ENCODE data around the gene CHIC2. TPM values are rescaled to one million over a fixed set of nuclear protein-coding genes. Genes with fewer than 3 reads are reported as not detected.
"Not testable (repeated sequence)": the region's sequence is repeated elsewhere in the genome, so short reads cannot be mapped to it uniquely, and the experiment has no call there.

Gene CHIC2
- polyA plus RNA-seq (2013, experiment 1 of 2): 8.4 TPM
- polyA plus RNA-seq (2013, experiment 2 of 2): 8.9 TPM

- H3K9me3 ChIP-seq (replicated peaks in 1 of 2; ENCODE audit: control insufficient read depth in 2 of 2, insufficient read depth in 1 of 2, low read depth in 1 of 2, low read length in 2 of 2): no peaks in the 10 kb centered on the region
- peak within 1 kb of the TSS; percentile 99 for H3K23ac ChIP-seq (ENCODE audit: low read depth, low read length, poor library complexity)
- WGBS, 2 donors (ENCODE audit: extremely low coverage in 2 of 2, insufficient read length in 2 of 2, insufficient replicate concordance in 1 of 2): no CpG with 5 or more reads among the region's 87 CpGs
- peaks cover 3% of the 10 kb centered on the region for H3K79me1 ChIP-seq (ENCODE audit: low read depth, low read length)
- H2AK5ac ChIP-seq (ENCODE audit: low read depth, low read length): peak within 1 kb of the TSS; percentile 30
- peaks cover 0 to 4% of the 10 kb centered on the region in 2 donors for H3K4me1 ChIP-seq (ENCODE audit: control insufficient read depth in 2 of 2, insufficient read depth in 1 of 2, low read depth in 1 of 2, low read length in 2 of 2)
- peak; percentile 91 for DNase-seq (ENCODE audit: low spot score)
- peak within 1 kb of the TSS; percentile 90 for H3K4me2 ChIP-seq (ENCODE audit: insufficient read depth, low read length, poor library complexity, severe bottlenecking)
- H2BK5ac ChIP-seq (ENCODE audit: low read length): no peak within 1 kb of the TSS
- no peak within 1 kb of the TSS for H4K91ac ChIP-seq (ENCODE audit: low read depth, low read length, poor library complexity)
- no peak within 1 kb of the TSS for H2BK120ac ChIP-seq (ENCODE audit: low read depth, low read length)
- H3K27me3 ChIP-seq (ENCODE audit: control insufficient read depth in 3 of 3, insufficient read depth in 3 of 3, low read depth in 1 of 3, low read length in 3 of 3): peaks cover 0 to 31% (median 0%) of the 10 kb centered on the region in 3 experiments
- H2BK15ac ChIP-seq (ENCODE audit: low read length): no peak within 1 kb of the TSS
- peak within 1 kb of the TSS; percentile 96 for H2AFZ ChIP-seq (ENCODE audit: low read length)
- no peak within 1 kb of the TSS for H3K4ac ChIP-seq (ENCODE audit: low read length)
- H3K18ac ChIP-seq (ENCODE audit: low read length): peak within 1 kb of the TSS; percentile 88
- H3K14ac ChIP-seq (ENCODE audit: low read length): no peak within 1 kb of the TSS
- peak within 1 kb of the TSS; percentile 94 to 98 for H3K4me3 ChIP-seq (ENCODE audit: low read length in 2 of 2)
- H2BK12ac ChIP-seq (ENCODE audit: low read length): no peak within 1 kb of the TSS
- peak within 1 kb of the TSS; percentile 95 for H3K9ac ChIP-seq (ENCODE audit: low read depth, low read length, poor library complexity)
- no peak within 1 kb of the TSS for H3K27ac ChIP-seq (replicated peaks; ENCODE audit: low read length)
- H3K36me3 ChIP-seq (replicated peaks in 1 of 2; ENCODE audit: control insufficient read depth in 2 of 2, insufficient read depth in 2 of 2, low read length in 2 of 2): no peaks in the 10 kb centered on the region
- H4K8ac ChIP-seq (ENCODE audit: low read depth, low read length): no peak within 1 kb of the TSS
These were observed at the start of gene CHIC2 for GRCh38 chr4:54064317-54065111. TSS of gene CHIC2 (minus strand) at chr4:54064605. CDS start at chr4:54064300, 305 bp downstream.

DNA sequence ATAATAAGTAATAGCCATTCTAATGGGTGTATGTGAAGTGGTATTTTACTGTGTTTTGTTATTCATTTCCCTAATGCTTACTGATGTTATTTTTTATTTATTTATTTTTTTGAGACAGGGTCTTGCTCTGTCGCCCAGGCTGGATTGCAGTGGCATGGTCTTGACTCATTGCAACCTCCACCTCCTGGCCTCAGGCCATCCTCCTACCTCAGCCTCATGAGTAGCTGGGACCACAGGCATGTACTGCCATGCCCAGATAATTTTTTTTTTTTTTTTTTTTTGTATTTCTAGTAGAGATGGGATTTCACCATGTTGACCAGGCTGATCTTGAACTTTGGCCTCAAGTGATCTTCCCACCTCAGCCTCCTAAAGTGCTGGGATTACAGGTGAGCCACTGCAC, 48.8 kb upstream of the CHIC2 start:
- peaks cover 0 to 50% (median 19%) of the 10 kb centered on the region in 3 experiments for H3K27me3 ChIP-seq (ENCODE audit: control insufficient read depth in 3 of 3, insufficient read depth in 3 of 3, low read depth in 1 of 3, low read length in 3 of 3)
- H3K9ac ChIP-seq (ENCODE audit: low read depth, low read length, poor library complexity); H3K27ac ChIP-seq (replicated peaks; ENCODE audit: low read length); H3K23ac ChIP-seq (ENCODE audit: low read depth, low read length, poor library complexity); H4K91ac ChIP-seq (ENCODE audit: low read depth, low read length, poor library complexity); H3K4ac ChIP-seq (ENCODE audit: low read length); H3K4me3 ChIP-seq (ENCODE audit: low read length in 2 of 2); H3K36me3 ChIP-seq (replicated peaks in 1 of 2; ENCODE audit: control insufficient read depth in 2 of 2, insufficient read depth in 2 of 2, low read length in 2 of 2); H2BK5ac ChIP-seq (ENCODE audit: low read length); H2BK12ac ChIP-seq (ENCODE audit: low read length); H3K4me2 ChIP-seq (ENCODE audit: insufficient read depth, low read length, poor library complexity, severe bottlenecking); H2AFZ ChIP-seq (ENCODE audit: low read length); H2AK5ac ChIP-seq (ENCODE audit: low read depth, low read length); H2BK120ac ChIP-seq (ENCODE audit: low read depth, low read length); H3K18ac ChIP-seq (ENCODE audit: low read length); H2BK15ac ChIP-seq (ENCODE audit: low read length); H3K9me3 ChIP-seq (replicated peaks in 1 of 2; ENCODE audit: control insufficient read depth in 2 of 2, insufficient read depth in 1 of 2, low read depth in 1 of 2, low read length in 2 of 2); H4K8ac ChIP-seq (ENCODE audit: low read depth, low read length); H3K14ac ChIP-seq (ENCODE audit: low read length); H3K79me1 ChIP-seq (ENCODE audit: low read depth, low read length); DNase-seq (ENCODE audit: low spot score): not testable (repeated sequence)
- H3K4me1 ChIP-seq (ENCODE audit: control insufficient read depth in 2 of 2, insufficient read depth in 1 of 2, low read depth in 1 of 2, low read length in 2 of 2): peaks cover 4 to 12% of the 10 kb centered on the region in 2 donors
- WGBS, 2 donors (ENCODE audit: extremely low coverage in 2 of 2, insufficient read length in 2 of 2, insufficient replicate concordance in 1 of 2): no CpG with 5 or more reads among the region's 1 CpG

- H3K36me3 ChIP-seq (replicated peaks in 1 of 2; ENCODE audit: control insufficient read depth in 2 of 2, insufficient read depth in 2 of 2, low read length in 2 of 2): no peaks in the 10 kb centered on the region
- peak overlapping the region in 1 of 2 donors; percentile 74 for H3K4me3 ChIP-seq (ENCODE audit: low read length in 2 of 2)
- H3K18ac ChIP-seq (ENCODE audit: low read length): peak overlapping the region; percentile 89
- H3K9ac ChIP-seq (ENCODE audit: low read depth, low read length, poor library complexity): no peak overlapping the region
- no peak overlapping the region for H3K23ac ChIP-seq (ENCODE audit: low read depth, low read length, poor library complexity)
- peak overlapping the region; percentile 72 for H3K4me2 ChIP-seq (ENCODE audit: insufficient read depth, low read length, poor library complexity, severe bottlenecking)
- no peaks in the 10 kb centered on the region for H3K9me3 ChIP-seq (replicated peaks in 1 of 2; ENCODE audit: control insufficient read depth in 2 of 2, insufficient read depth in 1 of 2, low read depth in 1 of 2, low read length in 2 of 2)
- H4K8ac ChIP-seq (ENCODE audit: low read depth, low read length): no peak overlapping the region
- H3K27ac ChIP-seq (replicated peaks; ENCODE audit: low read length): no peak overlapping the region
- H3K4me1 ChIP-seq (ENCODE audit: control insufficient read depth in 2 of 2, insufficient read depth in 1 of 2, low read depth in 1 of 2, low read length in 2 of 2): peaks cover 4 to 19% of the 10 kb centered on the region in 2 donors
- no peak overlapping the region for H2BK120ac ChIP-seq (ENCODE audit: low read depth, low read length)
- H2BK12ac ChIP-seq (ENCODE audit: low read length): no peak overlapping the region
- peaks cover 0 to 79% (median 45%) of the 10 kb centered on the region in 3 experiments for H3K27me3 ChIP-seq (ENCODE audit: control insufficient read depth in 3 of 3, insufficient read depth in 3 of 3, low read depth in 1 of 3, low read length in 3 of 3)
- no peak overlapping the region for H4K91ac ChIP-seq (ENCODE audit: low read depth, low read length, poor library complexity)
- DNase-seq (ENCODE audit: low spot score): no peak
- no peak overlapping the region for H2BK5ac ChIP-seq (ENCODE audit: low read length)
- WGBS, 2 donors (ENCODE audit: extremely low coverage in 2 of 2, insufficient read length in 2 of 2, insufficient replicate concordance in 1 of 2): no CpG with 5 or more reads among the region's 10 CpGs
- H2BK15ac ChIP-seq (ENCODE audit: low read length): peak overlapping the region; percentile 84
- H2AK5ac ChIP-seq (ENCODE audit: low read depth, low read length): no peak overlapping the region
- no peak overlapping the region for H3K4ac ChIP-seq (ENCODE audit: low read length)
- no peaks in the 10 kb centered on the region for H3K79me1 ChIP-seq (ENCODE audit: low read depth, low read length)
- H3K14ac ChIP-seq (ENCODE audit: low read length): no peak overlapping the region
- peak overlapping the region; percentile 60 for H2AFZ ChIP-seq (ENCODE audit: low read length)
These were observed 45.6 kb upstream of the CHIC2 start for GRCh38 chr4:54110019-54110416.

DNA sequence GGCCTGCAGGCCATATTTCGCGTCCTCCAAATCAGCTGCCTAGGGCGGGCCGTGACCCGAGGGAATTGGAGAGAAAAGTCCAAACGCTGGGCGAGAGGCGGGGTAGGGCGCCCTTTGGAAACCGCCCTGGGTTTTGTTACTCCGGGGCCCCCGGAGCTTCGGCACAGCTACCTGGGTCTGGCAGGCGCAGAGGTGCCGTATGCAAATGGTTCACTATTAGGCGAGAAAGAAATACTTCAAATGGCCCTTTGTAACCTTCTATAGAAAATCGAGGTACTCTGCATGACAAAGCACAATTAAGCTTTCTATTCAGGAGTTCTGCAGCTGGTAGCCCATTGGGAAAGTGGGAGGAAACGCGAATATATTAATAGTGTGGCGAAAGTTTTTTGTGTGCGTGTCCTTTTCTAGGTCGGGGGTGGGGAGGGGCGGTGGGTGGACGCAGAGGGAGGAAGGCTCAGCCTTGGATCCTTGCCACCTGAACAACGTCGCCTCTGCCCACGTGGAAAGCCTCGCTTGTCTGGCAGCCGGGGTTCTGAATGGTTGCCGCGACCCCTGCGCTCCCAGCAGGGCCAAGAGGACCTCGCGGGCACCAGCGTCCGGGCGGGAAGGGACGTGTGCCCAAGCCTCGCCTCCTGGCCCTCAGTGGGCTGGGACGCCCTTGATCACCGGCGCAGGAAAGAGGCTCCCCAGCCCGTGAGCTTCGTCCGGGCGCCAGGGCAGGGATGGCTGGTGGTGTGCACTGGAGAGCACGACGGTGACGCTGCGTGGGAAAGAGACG, 45.0 kb upstream of the CHIC2 start:
- no peak overlapping the region for H4K8ac ChIP-seq (ENCODE audit: low read depth, low read length)
- H3K18ac ChIP-seq (ENCODE audit: low read length): peak overlapping the region; percentile 89
- H3K27me3 ChIP-seq (ENCODE audit: control insufficient read depth in 3 of 3, insufficient read depth in 3 of 3, low read depth in 1 of 3, low read length in 3 of 3): peaks cover 0 to 84% (median 51%) of the 10 kb centered on the region in 3 experiments
- H4K91ac ChIP-seq (ENCODE audit: low read depth, low read length, poor library complexity): no peak overlapping the region
- no peak overlapping the region for H3K23ac ChIP-seq (ENCODE audit: low read depth, low read length, poor library complexity)
- H2AK5ac ChIP-seq (ENCODE audit: low read depth, low read length): no peak overlapping the region
- WGBS, 2 donors (ENCODE audit: extremely low coverage in 2 of 2, insufficient read length in 2 of 2, insufficient replicate concordance in 1 of 2): no CpG with 5 or more reads among the region's 51 CpGs
- no peak overlapping the region for H3K4ac ChIP-seq (ENCODE audit: low read length)
- no peaks in the 10 kb centered on the region for H3K36me3 ChIP-seq (replicated peaks in 1 of 2; ENCODE audit: control insufficient read depth in 2 of 2, insufficient read depth in 2 of 2, low read length in 2 of 2)
- peaks cover 4 to 20% of the 10 kb centered on the region in 2 donors for H3K4me1 ChIP-seq (ENCODE audit: control insufficient read depth in 2 of 2, insufficient read depth in 1 of 2, low read depth in 1 of 2, low read length in 2 of 2)
- no peak overlapping the region for H3K27ac ChIP-seq (replicated peaks; ENCODE audit: low read length)
- H3K14ac ChIP-seq (ENCODE audit: low read length): no peak overlapping the region
- no peaks in the 10 kb centered on the region for H3K9me3 ChIP-seq (replicated peaks in 1 of 2; ENCODE audit: control insufficient read depth in 2 of 2, insufficient read depth in 1 of 2, low read depth in 1 of 2, low read length in 2 of 2)
- peak overlapping the region; percentile 86 for H3K9ac ChIP-seq (ENCODE audit: low read depth, low read length, poor library complexity)
- H3K4me3 ChIP-seq (ENCODE audit: low read length in 2 of 2): peak overlapping the region in 1 of 2 donors; percentile 74
- peak overlapping the region; percentile 60 for H2AFZ ChIP-seq (ENCODE audit: low read length)
- H3K79me1 ChIP-seq (ENCODE audit: low read depth, low read length): no peaks in the 10 kb centered on the region
- peak overlapping the region; percentile 16 for H2BK120ac ChIP-seq (ENCODE audit: low read depth, low read length)
- H2BK15ac ChIP-seq (ENCODE audit: low read length): peak overlapping the region; percentile 84
- no peak overlapping the region for H2BK5ac ChIP-seq (ENCODE audit: low read length)
- peak overlapping the region; percentile 73 for H2BK12ac ChIP-seq (ENCODE audit: low read length)
- peak overlapping the region; percentile 72 for H3K4me2 ChIP-seq (ENCODE audit: insufficient read depth, low read length, poor library complexity, severe bottlenecking)
- no peak for DNase-seq (ENCODE audit: low spot score)

All from neuronal stem cell (in vitro differentiated cells).